ENCODE data around the gene FANCC. TPM values are rescaled to one million over a fixed set of nuclear protein-coding genes. Genes with fewer than 3 reads are reported as not detected.

Gene FANCC
- total RNA-seq, 4 donors from 2014 or later: 2.2 to 9.3 (median 6.5) TPM

DNA sequence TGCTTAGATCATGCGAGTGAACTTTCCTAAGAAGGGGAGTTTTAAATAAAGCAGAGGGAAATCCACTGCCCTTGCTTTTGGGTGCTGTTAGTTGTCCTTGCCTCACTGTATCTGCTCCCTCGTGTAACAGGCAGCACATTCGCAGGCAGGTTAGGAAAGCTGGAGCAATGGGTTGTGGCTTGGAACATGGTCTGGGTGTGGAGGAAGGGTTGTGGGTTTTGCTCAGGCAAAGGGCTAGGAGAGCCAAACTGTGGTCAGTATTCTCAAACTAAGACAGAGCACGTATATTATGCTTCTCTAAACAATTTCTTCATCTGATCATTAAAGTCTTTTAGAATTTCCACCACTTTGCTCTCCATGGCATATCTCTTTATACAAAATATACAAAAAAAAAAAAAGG, 135.7 kb downstream of the FANCC start:
- Histone ChIP-seq H3K9me3 (no peaks in the 10 kb centered on the region), H3K36me3 (no peaks in the 10 kb centered on the region), H3K4me3 (no peak overlapping the region), H3K27ac (no peak overlapping the region), H3K4me1 (no peaks in the 10 kb centered on the region), H3K27me3 (no peaks in the 10 kb centered on the region)
- 77 to 86% methylated on average over 4 of the region's 4 CpGs for WGBS, 2 donors
- intact Hi-C loops (cut with DNase I): no loop called here
- TF ChIP-seq, protein P1, sequence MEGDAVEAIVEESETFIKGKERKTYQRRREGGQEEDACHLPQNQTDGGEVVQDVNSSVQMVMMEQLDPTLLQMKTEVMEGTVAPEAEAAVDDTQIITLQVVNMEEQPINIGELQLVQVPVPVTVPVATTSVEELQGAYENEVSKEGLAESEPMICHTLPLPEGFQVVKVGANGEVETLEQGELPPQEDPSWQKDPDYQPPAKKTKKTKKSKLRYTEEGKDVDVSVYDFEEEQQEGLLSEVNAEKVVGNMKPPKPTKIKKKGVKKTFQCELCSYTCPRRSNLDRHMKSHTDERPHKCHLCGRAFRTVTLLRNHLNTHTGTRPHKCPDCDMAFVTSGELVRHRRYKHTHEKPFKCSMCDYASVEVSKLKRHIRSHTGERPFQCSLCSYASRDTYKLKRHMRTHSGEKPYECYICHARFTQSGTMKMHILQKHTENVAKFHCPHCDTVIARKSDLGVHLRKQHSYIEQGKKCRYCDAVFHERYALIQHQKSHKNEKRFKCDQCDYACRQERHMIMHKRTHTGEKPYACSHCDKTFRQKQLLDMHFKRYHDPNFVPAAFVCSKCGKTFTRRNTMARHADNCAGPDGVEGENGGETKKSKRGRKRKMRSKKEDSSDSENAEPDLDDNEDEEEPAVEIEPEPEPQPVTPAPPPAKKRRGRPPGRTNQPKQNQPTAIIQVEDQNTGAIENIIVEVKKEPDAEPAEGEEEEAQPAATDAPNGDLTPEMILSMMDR (IDR thresholded peaks at IDR 0.05): no peak
- TF ChIP-seq POLR2A (IDR thresholded peaks at IDR 0.05): no peak
- no peak for DNase-seq

DNA sequence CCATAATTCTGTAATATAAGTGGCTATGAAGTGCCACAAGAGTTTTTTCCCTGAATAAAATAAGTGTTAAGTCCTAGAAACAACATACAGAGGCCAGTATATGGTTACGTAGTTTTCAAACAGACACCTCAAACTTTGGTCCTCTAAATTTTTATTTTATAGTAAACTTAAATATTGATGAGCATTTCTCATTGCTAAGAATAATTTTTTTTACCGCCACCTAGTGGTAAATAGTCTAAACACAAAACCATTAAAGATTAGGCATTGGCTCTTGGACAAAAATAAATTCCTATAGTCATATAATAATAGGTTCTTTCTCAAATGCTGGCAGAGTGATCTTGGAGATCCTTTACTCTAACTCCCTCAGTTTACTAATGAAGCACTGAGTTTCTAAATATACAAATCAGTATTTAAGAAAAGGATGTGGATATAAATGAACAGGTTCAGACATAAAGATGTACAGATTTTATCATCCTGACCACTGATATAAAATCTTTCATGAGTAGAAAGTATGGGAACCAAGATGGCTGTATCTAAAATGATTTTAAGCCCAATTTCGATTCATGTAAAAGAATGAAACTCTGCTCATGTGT, 136.2 kb downstream of the FANCC start:
- Histone ChIP-seq H3K9me3 (no peaks in the 10 kb centered on the region), H3K4me1 (no peaks in the 10 kb centered on the region), H3K27ac (no peak overlapping the region), H3K36me3 (no peaks in the 10 kb centered on the region), H3K4me3 (no peak overlapping the region), H3K27me3 (no peaks in the 10 kb centered on the region)
- TF ChIP-seq, protein P1 (IDR thresholded peaks at IDR 0.05): peak in 4 of 6 experiments; percentile 20 to 58 (median 52)
- TF ChIP-seq POLR2A (IDR thresholded peaks at IDR 0.05): no peak
- 59 to 67% methylated on average over 3 of the region's 3 CpGs for whole genome bisulfite sequencing, 2 donors
- no peak for DNase-seq
- intact Hi-C loops (cut with DNase I): no loop called here

DNA sequence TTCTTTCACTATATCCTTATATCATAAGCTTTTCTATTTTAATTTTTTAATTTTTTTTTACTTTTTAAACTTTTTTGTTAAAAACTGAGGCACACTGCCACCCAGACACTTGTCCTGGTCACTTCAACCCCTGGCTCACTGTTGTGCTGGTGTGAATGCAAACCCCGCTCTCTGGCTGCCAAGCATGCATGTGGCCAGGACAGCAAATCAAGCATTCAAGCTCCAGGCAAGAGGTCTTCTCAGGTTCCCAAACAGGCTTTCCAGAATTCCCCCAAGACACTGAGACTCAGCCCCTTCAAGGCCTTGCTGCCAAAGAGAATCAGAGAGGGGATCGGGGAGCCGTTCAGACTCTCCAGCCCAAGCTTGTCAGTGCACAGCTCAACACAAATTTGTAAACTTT, 139.9 kb downstream of the FANCC start:
- Histone ChIP-seq H3K36me3 (no peaks in the 10 kb centered on the region), H3K4me1 (no peaks in the 10 kb centered on the region), H3K4me3 (no peak overlapping the region), H3K27me3 (no peaks in the 10 kb centered on the region), H3K9me3 (no peaks in the 10 kb centered on the region), H3K27ac (no peak overlapping the region)
- no peak for DNase-seq
- TF ChIP-seq, protein P1 (IDR thresholded peaks at IDR 0.05): no peak
- no peak for TF ChIP-seq POLR2A (IDR thresholded peaks at IDR 0.05)
- WGBS, 2 donors: 86 to 90% methylated on average over 3 of the region's 3 CpGs
- intact Hi-C loops (cut with DNase I): no loop called here

DNA sequence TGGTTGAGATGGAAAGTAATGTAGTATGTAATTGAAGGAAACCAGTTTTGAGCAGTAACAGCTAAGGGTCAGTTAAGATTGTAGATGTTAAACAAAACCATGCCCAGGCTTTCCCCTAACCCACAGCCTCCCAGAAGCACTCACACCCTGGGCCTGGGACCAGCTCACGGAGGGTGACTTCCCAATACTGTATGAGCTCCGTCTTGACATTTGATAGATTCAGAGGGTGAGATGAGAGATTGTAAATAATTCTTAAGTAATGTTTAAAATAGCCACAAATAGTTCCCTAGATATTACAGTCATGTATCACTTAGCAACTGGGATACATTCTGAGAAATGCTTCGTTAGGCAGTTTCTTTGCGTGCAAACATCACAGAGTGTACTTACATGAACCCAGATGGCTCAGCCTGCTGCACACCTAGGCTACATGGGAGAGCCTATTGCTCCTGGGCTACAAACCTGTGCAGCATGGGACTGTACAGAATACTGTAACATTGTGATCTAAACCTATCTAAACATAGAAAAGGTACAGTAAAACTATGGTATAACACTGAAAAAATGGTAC, 140.7 kb downstream of the FANCC start:
- 72 to 75% methylated on average over 4 of the region's 4 CpGs for WGBS, 2 donors
- intact Hi-C loops (cut with DNase I): no loop called here
- no peak overlapping the region for H3K4me3 ChIP-seq
- H3K4me1 ChIP-seq: no peaks in the 10 kb centered on the region
- no peaks in the 10 kb centered on the region for H3K27me3 ChIP-seq
- TF ChIP-seq POLR2A (IDR thresholded peaks at IDR 0.05): no peak
- TF ChIP-seq, protein P1 (IDR thresholded peaks at IDR 0.05): no peak
- no peak for DNase-seq
- no peaks in the 10 kb centered on the region for H3K9me3 ChIP-seq
- no peak overlapping the region for H3K27ac ChIP-seq
- no peaks in the 10 kb centered on the region for H3K36me3 ChIP-seq

DNA sequence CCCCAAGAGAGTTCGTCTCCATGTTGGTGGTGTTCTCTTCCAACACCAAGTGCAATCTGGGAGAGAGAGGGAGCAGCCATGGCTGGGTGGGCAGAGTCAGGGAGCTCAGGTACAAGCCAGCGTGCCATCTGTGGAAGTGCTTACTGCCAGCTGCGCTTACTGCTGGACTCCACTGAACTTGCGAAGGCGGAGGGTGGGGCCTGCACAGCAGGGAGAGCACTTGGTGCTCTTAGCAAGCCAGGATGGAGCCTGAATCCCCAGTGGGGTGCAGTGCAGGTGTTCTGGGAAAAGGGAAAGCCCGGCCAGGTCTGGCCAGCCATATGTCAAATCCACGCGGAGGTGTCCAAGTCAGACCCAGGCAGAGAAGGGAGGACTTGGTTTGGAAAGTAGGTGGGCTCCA, 142.0 kb downstream of the FANCC start:
- intact Hi-C loops (cut with DNase I): no loop called here
- H3K27ac ChIP-seq: no peak overlapping the region
- no peaks in the 10 kb centered on the region for H3K4me1 ChIP-seq
- H3K4me3 ChIP-seq: no peak overlapping the region
- DNase-seq: no peak
- no peaks in the 10 kb centered on the region for H3K27me3 ChIP-seq
- WGBS, 2 donors: 91 to 98% methylated on average over 6 to 8 of the region's 8 CpGs
- TF ChIP-seq POLR2A (IDR thresholded peaks at IDR 0.05): no peak
- TF ChIP-seq, protein P1 (IDR thresholded peaks at IDR 0.05): no peak
- no peaks in the 10 kb centered on the region for H3K9me3 ChIP-seq
- H3K36me3 ChIP-seq: no peaks in the 10 kb centered on the region
